ENCODE results near the gene NR4A2.

DNA sequence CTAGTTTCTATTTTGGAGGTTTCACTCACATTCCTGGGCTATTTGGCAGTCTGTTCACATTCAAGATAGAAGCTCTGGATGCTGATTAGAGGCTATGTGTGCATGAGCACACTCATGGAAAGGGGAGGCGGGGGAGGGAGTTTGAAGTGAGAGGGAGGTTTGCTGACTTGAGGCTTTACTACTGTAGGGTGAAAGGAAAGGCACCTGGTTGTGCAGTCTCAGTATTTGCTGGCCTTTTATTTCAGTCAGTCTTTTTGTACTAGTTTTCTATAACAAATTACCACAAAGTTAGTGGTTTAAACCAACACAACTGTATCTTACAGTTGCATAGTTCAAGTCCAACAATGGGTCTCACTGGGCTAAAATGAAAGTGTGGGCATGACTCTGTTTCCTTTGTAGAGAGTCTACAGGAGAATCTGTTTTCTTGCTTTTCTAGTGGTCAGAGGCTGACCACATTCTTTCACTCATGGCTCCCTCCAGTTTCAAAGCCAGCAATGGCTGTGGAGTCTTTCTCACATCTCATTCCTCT, 47.7 kb upstream of the NR4A2 start:
- TF ChIP-seq POLR2A (IDR thresholded peaks at IDR 0.05) = no peak
- TF ChIP-seq, protein P1, sequence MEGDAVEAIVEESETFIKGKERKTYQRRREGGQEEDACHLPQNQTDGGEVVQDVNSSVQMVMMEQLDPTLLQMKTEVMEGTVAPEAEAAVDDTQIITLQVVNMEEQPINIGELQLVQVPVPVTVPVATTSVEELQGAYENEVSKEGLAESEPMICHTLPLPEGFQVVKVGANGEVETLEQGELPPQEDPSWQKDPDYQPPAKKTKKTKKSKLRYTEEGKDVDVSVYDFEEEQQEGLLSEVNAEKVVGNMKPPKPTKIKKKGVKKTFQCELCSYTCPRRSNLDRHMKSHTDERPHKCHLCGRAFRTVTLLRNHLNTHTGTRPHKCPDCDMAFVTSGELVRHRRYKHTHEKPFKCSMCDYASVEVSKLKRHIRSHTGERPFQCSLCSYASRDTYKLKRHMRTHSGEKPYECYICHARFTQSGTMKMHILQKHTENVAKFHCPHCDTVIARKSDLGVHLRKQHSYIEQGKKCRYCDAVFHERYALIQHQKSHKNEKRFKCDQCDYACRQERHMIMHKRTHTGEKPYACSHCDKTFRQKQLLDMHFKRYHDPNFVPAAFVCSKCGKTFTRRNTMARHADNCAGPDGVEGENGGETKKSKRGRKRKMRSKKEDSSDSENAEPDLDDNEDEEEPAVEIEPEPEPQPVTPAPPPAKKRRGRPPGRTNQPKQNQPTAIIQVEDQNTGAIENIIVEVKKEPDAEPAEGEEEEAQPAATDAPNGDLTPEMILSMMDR (IDR thresholded peaks at IDR 0.05) = no peak
